PFSK-1 (cell line): ENCODE measurements around the gene FAM222A.

ENCODE experiments used
- FOXP2 ChIP-seq: optimal IDR thresholded peaks from 2 replicates; pipeline ENCODE3; 2011; ENCODE audit warnings: borderline replicate concordance, control low read depth, inconsistent platforms; ENCODE audit not compliant: insufficient read depth; ENCODE audit errors: extremely low read length, extremely low read depth
- POLR2AphosphoS5 ChIP-seq: IDR thresholded peaks from 2 replicates; pipeline ENCODE4 v1.6.1; 2012; ENCODE audit warnings: low read depth, mild to moderate bottlenecking, control low read depth, low read length, moderate library complexity
- SIN3A ChIP-seq: IDR thresholded peaks from 2 replicates; pipeline ENCODE4 v1.6.1; 2012; ENCODE audit warnings: mild to moderate bottlenecking, low read length, moderate library complexity, borderline replicate concordance; ENCODE audit not compliant: insufficient read depth
- TAF1 ChIP-seq: IDR thresholded peaks from 2 replicates; pipeline ENCODE4 v1.6.1; 2012; ENCODE audit warnings: low read length, control low read depth, borderline replicate concordance; ENCODE audit not compliant: insufficient read depth
- TF ChIP-seq, protein P1 (sequence below), 2 experiments: IDR thresholded peaks; 2 replicates each; pipeline versions ENCODE4 v1.6.1 to v1.8.0; 2011 to 2012; ENCODE audit warnings: low read depth in 2 of 2, low read length in 2 of 2, control low read depth in 1 of 2, inconsistent platforms in 1 of 2, mild to moderate bottlenecking in 1 of 2, moderate library complexity in 1 of 2; ENCODE audit not compliant: insufficient read depth in 1 of 2

The FAM222A gene

DNA sequence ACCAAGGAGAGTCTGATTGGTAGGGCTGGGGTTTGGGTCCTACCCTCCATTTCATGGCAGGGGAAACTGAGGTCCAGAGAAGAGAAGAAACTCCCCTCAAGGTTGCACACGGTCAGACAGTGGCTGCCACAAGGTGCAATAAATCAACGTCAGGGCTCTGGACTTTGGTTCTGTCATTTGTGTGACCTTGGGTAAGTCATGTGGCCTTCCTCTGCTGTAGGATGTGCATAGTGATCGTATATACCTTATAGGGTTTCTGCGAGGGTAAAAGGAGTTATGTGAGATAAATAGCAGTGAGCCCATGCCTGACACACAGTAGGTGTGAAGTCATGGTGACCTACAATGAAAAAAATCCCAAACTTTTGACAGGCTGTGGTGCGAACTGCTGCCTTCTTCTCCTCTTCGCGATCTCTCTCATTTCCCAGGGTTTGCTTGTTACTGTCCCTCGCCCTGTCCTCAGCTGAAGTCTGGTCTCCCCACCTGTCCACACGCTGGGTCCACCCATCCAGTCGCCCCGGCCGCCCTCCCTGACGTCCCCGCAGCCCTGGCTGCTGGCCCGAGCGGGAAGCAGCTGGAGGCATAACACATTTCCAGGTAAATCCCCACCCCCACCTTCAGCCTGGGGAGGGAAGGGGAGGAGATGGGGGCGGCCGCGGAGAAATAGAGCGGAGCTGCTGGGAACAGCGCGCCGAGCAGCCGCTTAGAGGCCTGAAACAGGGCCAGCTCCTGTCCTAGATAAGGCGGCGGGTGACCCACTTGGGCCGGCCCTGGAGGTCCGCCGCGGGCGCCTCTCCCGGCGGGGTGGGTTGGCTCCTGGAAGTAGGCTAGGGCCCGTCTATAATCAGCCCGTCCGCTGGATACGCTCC is 1.8 kb upstream of the FAM222A start:
- no peak for TF ChIP-seq FOXP2
- no peak for TF ChIP-seq POLR2AphosphoS5
- no peak for TF ChIP-seq SIN3A
- TF ChIP-seq TAF1 = no peak
- TF ChIP-seq, protein P1, sequence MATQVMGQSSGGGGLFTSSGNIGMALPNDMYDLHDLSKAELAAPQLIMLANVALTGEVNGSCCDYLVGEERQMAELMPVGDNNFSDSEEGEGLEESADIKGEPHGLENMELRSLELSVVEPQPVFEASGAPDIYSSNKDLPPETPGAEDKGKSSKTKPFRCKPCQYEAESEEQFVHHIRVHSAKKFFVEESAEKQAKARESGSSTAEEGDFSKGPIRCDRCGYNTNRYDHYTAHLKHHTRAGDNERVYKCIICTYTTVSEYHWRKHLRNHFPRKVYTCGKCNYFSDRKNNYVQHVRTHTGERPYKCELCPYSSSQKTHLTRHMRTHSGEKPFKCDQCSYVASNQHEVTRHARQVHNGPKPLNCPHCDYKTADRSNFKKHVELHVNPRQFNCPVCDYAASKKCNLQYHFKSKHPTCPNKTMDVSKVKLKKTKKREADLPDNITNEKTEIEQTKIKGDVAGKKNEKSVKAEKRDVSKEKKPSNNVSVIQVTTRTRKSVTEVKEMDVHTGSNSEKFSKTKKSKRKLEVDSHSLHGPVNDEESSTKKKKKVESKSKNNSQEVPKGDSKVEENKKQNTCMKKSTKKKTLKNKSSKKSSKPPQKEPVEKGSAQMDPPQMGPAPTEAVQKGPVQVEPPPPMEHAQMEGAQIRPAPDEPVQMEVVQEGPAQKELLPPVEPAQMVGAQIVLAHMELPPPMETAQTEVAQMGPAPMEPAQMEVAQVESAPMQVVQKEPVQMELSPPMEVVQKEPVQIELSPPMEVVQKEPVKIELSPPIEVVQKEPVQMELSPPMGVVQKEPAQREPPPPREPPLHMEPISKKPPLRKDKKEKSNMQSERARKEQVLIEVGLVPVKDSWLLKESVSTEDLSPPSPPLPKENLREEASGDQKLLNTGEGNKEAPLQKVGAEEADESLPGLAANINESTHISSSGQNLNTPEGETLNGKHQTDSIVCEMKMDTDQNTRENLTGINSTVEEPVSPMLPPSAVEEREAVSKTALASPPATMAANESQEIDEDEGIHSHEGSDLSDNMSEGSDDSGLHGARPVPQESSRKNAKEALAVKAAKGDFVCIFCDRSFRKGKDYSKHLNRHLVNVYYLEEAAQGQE (IDR thresholded peaks at IDR 0.05; ENCODE audit: insufficient read depth in 1 of 2, low read depth in 2 of 2, low read length in 2 of 2) = no peak

DNA sequence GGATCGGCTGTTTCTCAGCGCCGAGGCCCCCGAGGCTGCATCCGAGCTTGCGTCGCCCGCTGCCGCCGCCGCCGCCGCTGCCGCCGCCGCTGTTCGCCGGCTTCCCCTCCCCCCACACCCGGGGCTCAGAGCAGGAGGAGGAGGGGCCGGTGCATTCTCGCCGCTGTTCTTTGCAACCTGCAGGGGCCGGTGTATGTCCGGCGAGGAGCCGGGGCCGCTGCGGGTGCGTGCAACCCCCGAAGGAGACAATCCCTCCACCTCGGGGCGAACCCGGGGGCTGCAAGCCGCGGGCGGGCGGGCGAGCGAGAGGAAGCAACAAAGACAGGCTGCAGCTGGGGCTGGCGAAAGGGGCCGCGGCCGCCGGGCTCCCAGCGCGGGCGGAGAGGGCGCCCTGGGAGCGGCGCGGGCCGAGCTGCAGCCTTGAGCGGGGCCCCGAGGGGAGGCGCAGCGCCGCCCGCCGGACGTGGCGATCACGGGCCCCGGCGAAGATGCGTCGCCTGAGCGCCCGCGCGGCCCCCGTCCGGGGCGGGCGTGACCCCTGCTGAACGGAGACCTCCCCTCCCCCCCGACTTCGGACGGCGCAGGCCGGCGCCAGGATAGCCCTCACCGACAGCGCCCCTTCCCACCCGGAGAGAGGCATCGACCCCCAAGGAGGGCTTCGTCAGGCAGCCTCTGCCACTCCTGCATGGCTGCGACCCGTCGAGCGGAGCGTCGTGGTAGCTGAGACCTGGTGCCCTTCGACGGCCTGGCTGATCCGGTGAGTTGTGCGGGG is 702 bp downstream of the FAM222A start:
- TF ChIP-seq FOXP2 (no peak), SIN3A (no peak), TAF1 (no peak)
- TF ChIP-seq, protein P1 (IDR thresholded peaks at IDR 0.05; ENCODE audit: insufficient read depth in 1 of 2, low read depth in 2 of 2, low read length in 2 of 2) = 0 out of 4 replicates have a peak, but pooled peaks of 1 of the 2 experiments have one; percentile 14

DNA sequence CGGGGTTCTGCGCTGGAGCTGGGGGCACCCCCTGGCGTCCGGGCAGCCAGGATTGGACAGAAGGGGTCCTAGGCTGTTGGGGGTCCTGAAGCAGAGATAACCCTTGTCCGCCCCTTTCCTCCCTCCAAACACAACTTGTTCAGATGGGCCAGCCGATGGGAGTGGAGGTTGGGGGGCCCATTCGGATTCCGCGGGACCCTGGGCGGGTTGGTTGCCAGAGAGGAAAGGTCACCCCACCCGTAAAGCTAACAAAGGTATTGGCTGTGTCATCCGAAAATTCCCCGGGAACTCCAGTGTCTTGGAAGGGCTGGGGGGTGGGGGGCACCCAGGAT is 1.3 kb downstream of the FAM222A start:
- TF ChIP-seq, protein P1 (IDR thresholded peaks at IDR 0.05; ENCODE audit: insufficient read depth in 1 of 2, low read depth in 2 of 2, low read length in 2 of 2) = no peak
- TF ChIP-seq SIN3A (no peak), POLR2AphosphoS5 (no peak), FOXP2 (no peak), TAF1 (no peak)

DNA sequence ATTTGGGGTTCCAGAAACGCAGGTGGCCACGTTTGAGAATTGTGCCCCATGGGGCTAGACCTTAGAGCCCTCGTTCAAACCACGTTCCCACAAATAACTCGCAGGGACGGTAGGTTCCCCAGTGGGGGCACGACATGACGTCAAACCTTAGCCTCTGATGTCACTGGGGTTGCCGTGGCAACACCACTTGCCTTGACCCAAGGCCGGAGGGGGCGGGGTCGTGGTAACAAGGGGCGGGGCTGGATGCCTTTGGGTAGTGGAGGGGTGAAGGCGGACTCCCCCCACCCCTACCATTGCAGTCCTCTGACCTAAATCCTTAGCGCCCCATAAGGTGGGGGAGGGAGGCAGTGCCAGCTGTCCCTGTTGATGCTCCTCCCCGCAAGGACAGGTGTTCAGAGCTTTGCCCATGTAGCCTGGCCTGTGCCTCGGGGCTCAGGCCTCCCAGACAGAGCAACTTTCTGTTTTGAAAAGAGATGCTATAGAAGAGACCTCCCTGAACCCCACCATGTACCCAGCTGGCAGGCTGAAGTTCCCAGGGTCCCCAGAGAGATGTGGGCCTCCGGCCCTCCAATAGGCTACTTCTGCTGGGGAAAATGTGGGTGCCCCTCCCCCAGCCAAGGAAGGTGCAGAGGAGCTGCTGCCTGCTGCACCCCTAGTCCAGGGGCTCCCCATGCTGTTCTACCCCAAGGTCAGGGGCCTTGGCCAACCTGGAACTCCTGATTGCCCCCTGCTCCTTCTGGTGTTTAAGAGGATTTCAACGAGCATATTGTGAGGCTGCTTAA is 1.9 kb downstream of the FAM222A start:
- TF ChIP-seq, protein P1 (IDR thresholded peaks at IDR 0.05; ENCODE audit: insufficient read depth in 1 of 2, low read depth in 2 of 2, low read length in 2 of 2) = no peak
- TF ChIP-seq POLR2AphosphoS5 (no peak), TAF1 (no peak), SIN3A (no peak), FOXP2 (no peak)
